ENCODE measurements around the gene SYNCRIP. TPM values are rescaled to one million over a fixed set of nuclear protein-coding genes. Genes with fewer than 3 reads are reported as not detected.

Gene SYNCRIP
- total RNA-seq, 1 experiment from 2014 or later, result 221 TPM

- no peak for DNase-seq (ENCODE audit: low spot score)
- no peaks in the 10 kb centered on the region for H3K4me1 ChIP-seq (ENCODE audit: insufficient read depth, low read length, poor library complexity, severe bottlenecking)
- ChIA-PET POLR2A (ENCODE audit: low non-redundant PET) (no interaction called here), CTCF (no interaction called here)
- intact Hi-C loops (cut with micrococcal nuclease; ENCODE audit: unreplicated experiment), result no loop called here
- no peak overlapping the region for H3K4me3 ChIP-seq (ENCODE audit: low read depth, low read length, poor library complexity, severe bottlenecking)
- H3K27ac ChIP-seq (ENCODE audit: low read depth, low read length, poor library complexity, severe bottlenecking), result no peak overlapping the region
- H3K9me3 ChIP-seq (ENCODE audit: low read depth, low read length, poor library complexity, severe bottlenecking), result no peaks in the 10 kb centered on the region
- TF ChIP-seq CTCF (conservative IDR thresholded peaks at IDR 0.05; ENCODE audit: low read depth, low read length) (no peak), EZH2 (IDR thresholded peaks at IDR 0.05; ENCODE audit: borderline replicate concordance, low read depth, low read length, poor library complexity, severe bottlenecking) (no peak)
- BruUV-seq (replicated peaks), result no TSS peak
- peaks cover 100% of the 10 kb centered on the region for H3K36me3 ChIP-seq (ENCODE audit: insufficient read depth, low read length, poor library complexity, severe bottlenecking)
- H3K27me3 ChIP-seq (replicated peaks; ENCODE audit: insufficient read depth, low read depth, low read length, poor library complexity), result no peaks in the 10 kb centered on the region
Observed at GRCh38 chr6:85620308-85620707, 22.4 kb downstream of the SYNCRIP start.

GRCh38 chr6:85614780-85615179, 27.9 kb downstream of the SYNCRIP start:
- CTCF ChIA-PET, result no interaction called here
- Histone ChIP-seq H3K4me1 (ENCODE audit: insufficient read depth, low read length, poor library complexity, severe bottlenecking) (no peaks in the 10 kb centered on the region), H3K9me3 (ENCODE audit: low read depth, low read length, poor library complexity, severe bottlenecking) (no peaks in the 10 kb centered on the region), H3K4me3 (ENCODE audit: low read depth, low read length, poor library complexity, severe bottlenecking) (no peak overlapping the region), H3K27ac (ENCODE audit: low read depth, low read length, poor library complexity, severe bottlenecking) (no peak overlapping the region), H3K36me3 (ENCODE audit: insufficient read depth, low read length, poor library complexity, severe bottlenecking) (peaks cover 100% of the 10 kb centered on the region), H3K27me3 (replicated peaks; ENCODE audit: insufficient read depth, low read depth, low read length, poor library complexity) (no peaks in the 10 kb centered on the region)
- no peak for TF ChIP-seq EZH2 (IDR thresholded peaks at IDR 0.05; ENCODE audit: borderline replicate concordance, low read depth, low read length, poor library complexity, severe bottlenecking)
- no peak for TF ChIP-seq CTCF (conservative IDR thresholded peaks at IDR 0.05; ENCODE audit: low read depth, low read length)
- no TSS peak for BruUV-seq (replicated peaks)
- intact Hi-C loops (cut with micrococcal nuclease; ENCODE audit: unreplicated experiment), result no loop called here
- no peak for DNase-seq (ENCODE audit: low spot score)
- POLR2A ChIA-PET (ENCODE audit: low non-redundant PET), result no interaction called here

- H3K36me3 ChIP-seq (ENCODE audit: insufficient read depth, low read length, poor library complexity, severe bottlenecking), result peaks cover 90% of the 10 kb centered on the region
- H3K27ac ChIP-seq (ENCODE audit: low read depth, low read length, poor library complexity, severe bottlenecking), result no peak overlapping the region
- TF ChIP-seq CTCF (conservative IDR thresholded peaks at IDR 0.05; ENCODE audit: low read depth, low read length), result no peak
- TF ChIP-seq EZH2 (IDR thresholded peaks at IDR 0.05; ENCODE audit: borderline replicate concordance, low read depth, low read length, poor library complexity, severe bottlenecking), result no peak
- H3K4me1 ChIP-seq (ENCODE audit: insufficient read depth, low read length, poor library complexity, severe bottlenecking), result no peaks in the 10 kb centered on the region
- intact Hi-C loops (cut with micrococcal nuclease; ENCODE audit: unreplicated experiment), result no loop called here
- no peak overlapping the region for H3K4me3 ChIP-seq (ENCODE audit: low read depth, low read length, poor library complexity, severe bottlenecking)
- H3K9me3 ChIP-seq (ENCODE audit: low read depth, low read length, poor library complexity, severe bottlenecking), result no peaks in the 10 kb centered on the region
- DNase-seq (ENCODE audit: low spot score), result no peak
- CTCF ChIA-PET, result no interaction called here
- BruUV-seq (replicated peaks), result no TSS peak
- POLR2A ChIA-PET (ENCODE audit: low non-redundant PET), result no interaction called here
- no peaks in the 10 kb centered on the region for H3K27me3 ChIP-seq (replicated peaks; ENCODE audit: insufficient read depth, low read depth, low read length, poor library complexity)
Observed at GRCh38 chr6:85612690-85613474, 29.8 kb downstream of the SYNCRIP start.
